Endothelial cell of umbilical vein (primary cell): ENCODE measurements around the gene TRIM7. TPM values are rescaled to one million over a fixed set of nuclear protein-coding genes. Genes with fewer than 3 reads are reported as not detected.

Experiments used
- BruUV-seq: library from RNA; stranded (reverse); fragments of 400-500 nt; replicated peaks from 2 replicates; lab custom pipeline; 2021; lab: Mats Ljungman, UMichigan
- CTCF ChIA-PET: fragments of 300-600, 350-600 bp; sonication (Branson Sonifier 250); formaldehyde crosslinking; loops from one replicate; lab custom pipeline; 2021; ENCODE audit warnings: antibody characterized with exemption, inconsistent platforms; lab: Charles Lee
- POLR2A ChIA-PET: fragments of 300-600, 350-600 bp; sonication (Branson Sonifier 250); formaldehyde crosslinking; loops from one replicate; lab custom pipeline; 2021; ENCODE audit warnings: antibody characterized with exemption, inconsistent platforms; lab: Charles Lee
- DNase-seq: peaks from one replicate; pipeline ENCODE4 v3.0.0-alpha.2; 2011; ENCODE audit warnings: low read depth, low spot score
- FAIRE-seq: peaks from 2 replicates; lab custom pipeline; 2011; peaks lifted over from hg19 to GRCh38; lab: Jason Lieb, UNC
- H2AFZ ChIP-seq: 2 replicates; pipeline ENCODE4 v1.6.0; 2012; ENCODE audit warnings: low read depth, low read length, control low read depth, inconsistent platforms
- H3K27ac ChIP-seq: 2 replicates; pipeline ENCODE4 v1.5.1; 2011; ENCODE audit warnings: low read depth, mild to moderate bottlenecking, control low read depth, low read length, moderate library complexity; ENCODE audit not compliant: insufficient read depth
- H3K27me3 ChIP-seq, 2 experiments: 2 replicates each; pipeline versions ENCODE4 v1.6.0 to v1.6.1; 2011; ENCODE audit warnings: low read length in 2 of 2, mixed read lengths in 1 of 2; ENCODE audit not compliant: control insufficient read depth in 2 of 2, insufficient read depth in 2 of 2
- H3K36me3 ChIP-seq, 2 experiments: 2 replicates in 1 of 2; 3 replicates in 1 of 2; pipeline ENCODE4 v1.5.1; 2011; ENCODE audit warnings: low read length in 2 of 2, mild to moderate bottlenecking in 1 of 2, moderate library complexity in 1 of 2; ENCODE audit not compliant: control insufficient read depth in 2 of 2, insufficient read depth in 2 of 2; ENCODE audit errors: extremely low read depth in 1 of 2
- H3K4me1 ChIP-seq: 3 replicates; pipeline ENCODE4 v1.5.1; 2011; ENCODE audit warnings: mild to moderate bottlenecking, low read length; ENCODE audit not compliant: control insufficient read depth, insufficient read depth; ENCODE audit errors: extremely low read depth
- H3K4me2 ChIP-seq: 2 replicates; pipeline ENCODE4 v1.6.1; 2011; ENCODE audit warnings: low read length, control low read depth, mixed read lengths; ENCODE audit not compliant: insufficient read depth
- H3K4me3 ChIP-seq, 3 experiments: fragments of 200-600 bp in 1 of 3; sonication (generic), shearing (Covaris generic) in 1 of 3; replicated peaks in 1 of 3; 2 replicates each; pipeline ENCODE4 v1.5.1; 2011 to 2016; ENCODE audit warnings: control low read depth in 3 of 3, low read length in 3 of 3, mild to moderate bottlenecking in 2 of 3, inconsistent platforms in 1 of 3, low read depth in 1 of 3, moderate library complexity in 1 of 3; ENCODE audit not compliant: insufficient read depth in 1 of 3
- H3K79me2 ChIP-seq: 2 replicates; pipeline ENCODE4 v1.6.0; 2012; ENCODE audit warnings: low read length, inconsistent platforms; ENCODE audit not compliant: control insufficient read depth, insufficient read depth
- H3K9ac ChIP-seq: replicated peaks from 2 replicates; pipeline ENCODE3; 2011; ENCODE audit warnings: low read length, control low read depth; ENCODE audit not compliant: insufficient read depth; ENCODE audit errors: extremely low read depth
- H3K9me1 ChIP-seq: replicated peaks from 3 replicates; pipeline ENCODE4 v1.6.0; 2011; ENCODE audit warnings: mild to moderate bottlenecking, low read length; ENCODE audit not compliant: control insufficient read depth, insufficient read depth; ENCODE audit errors: extremely low read depth
- H3K9me3 ChIP-seq: replicated peaks from 2 replicates; pipeline ENCODE4 v1.5.1; 2012; ENCODE audit warnings: low read length, inconsistent platforms; ENCODE audit not compliant: control insufficient read depth, insufficient read depth
- H4K20me1 ChIP-seq: replicated peaks from 2 replicates; pipeline ENCODE3; 2011; ENCODE audit warnings: mild to moderate bottlenecking, low read length; ENCODE audit not compliant: control insufficient read depth, insufficient read depth; ENCODE audit errors: extremely low read depth
- EZH2 ChIP-seq: IDR thresholded peaks from 2 replicates; pipeline ENCODE4 v1.6.1; 2012; ENCODE audit warnings: borderline replicate concordance, low read depth, mild to moderate bottlenecking, moderate library complexity, low read length, inconsistent platforms; ENCODE audit not compliant: severe bottlenecking
- FOS ChIP-seq: IDR thresholded peaks from 2 replicates; pipeline ENCODE4 v1.6.1; 2011; ENCODE audit warnings: mild to moderate bottlenecking, low read length, moderate library complexity, borderline replicate concordance; ENCODE audit not compliant: insufficient read depth
- GATA2 ChIP-seq: IDR thresholded peaks from 2 replicates; pipeline ENCODE4 v1.7.0; 2011; ENCODE audit warnings: low read depth, mild to moderate bottlenecking, moderate library complexity, mixed read lengths, low read length; ENCODE audit not compliant: insufficient read length, insufficient read depth
- JUN ChIP-seq: IDR thresholded peaks from 2 replicates; pipeline ENCODE4 v1.6.1; 2011; ENCODE audit warnings: borderline replicate concordance, low read depth; ENCODE audit not compliant: insufficient read length, insufficient read depth
- MAX ChIP-seq: IDR thresholded peaks from 2 replicates; pipeline ENCODE4 v1.6.1; 2011; ENCODE audit not compliant: insufficient read depth, insufficient read length
- MYC ChIP-seq: IDR thresholded peaks from one replicate; pipeline ENCODE4 v1.6.1; 2011; ENCODE audit warnings: mild to moderate bottlenecking, low read depth, low read length
- POLR2A ChIP-seq: IDR thresholded peaks from 2 replicates; pipeline ENCODE4 v1.6.1; 2012; ENCODE audit warnings: low read depth, mild to moderate bottlenecking, control low read depth, low read length
- POLR2AphosphoS5 ChIP-seq: IDR thresholded peaks from 2 replicates; pipeline ENCODE4 v1.6.1; 2012; ENCODE audit warnings: low read depth, mild to moderate bottlenecking, control low read depth, low read length, moderate library complexity; ENCODE audit not compliant: insufficient read depth
- dilution Hi-C: fragments of 300-500 bp; cut with MboI; formaldehyde crosslinking; loops from one replicate; pipeline ENCODE4 v1.15.0; 2019; ENCODE audit warnings: low sequenced_read_pairs; ENCODE audit not compliant: extremely low pct_ligation_motif_present
- intact Hi-C: fragments of 100-400 bp; cut with micrococcal nuclease; formaldehyde crosslinking; loops from one replicate; pipeline ENCODE4 v1.10.0; 2022
- polyA plus RNA-seq, 4 experiments: library from polyadenylated mRNA; depleted of rRNA in 3 of 4; stranded (reverse) in 3 of 4; unstranded in 1 of 4; fragments of >200 nt; gene quantifications; 2 replicates each; pipeline versions ENCODE4 v1.2.1 to v1.2.3, GENCODE V29; 2011 to 2012; ENCODE audit warnings: missing spikeins in 1 of 4
- total RNA-seq: library from RNA; stranded (reverse); gene quantifications from 2 replicates; pipeline ENCODE4 v1.2.3, GENCODE V29; 2021
- TF ChIP-seq, protein P1 (sequence below), 2 donors: IDR thresholded peaks; 1 replicate in 1 of 2; 2 replicates in 1 of 2; pipeline ENCODE4 v1.5.1; 2011; ENCODE audit warnings: low read length in 2 of 2, mild to moderate bottlenecking in 2 of 2, moderate library complexity in 2 of 2, control low read depth in 1 of 2, inconsistent platforms in 1 of 2, low read depth in 1 of 2; ENCODE audit not compliant: insufficient read depth in 1 of 2; ENCODE audit errors: extremely low read depth in 1 of 2

Gene TRIM7
- total and polyA plus RNA-seq, 2 donors (not counting 3 experiments of a cell fraction or from before 2014, with no cell fraction given): 2.7 to 3.4 TPM

GRCh38 chr5:181184845-181185216, 20.2 kb downstream of the TRIM7 start:
- H3K4me3 ChIP-seq: no peak overlapping the region
- ChIA-PET CTCF (interaction anchor here (0.6 to 2.7 kb wide), 26 partner anchors 10 to 400 kb away, joined by 3 to 17 read pairs (median 4); partner anchors contain the start of genes RACK1, TRIM41, TRIM52 and TRIM7), POLR2A (interaction anchor here (0.8 to 2.1 kb wide), 4 partner anchors 12 to 77 kb away, joined by 3 to 6 read pairs (median 4); partner anchors contain the start of gene TRIM41)
- intact Hi-C loops (loop anchor here (1.0 to 10.0 kb wide), 5 partner anchors 76 to 690 kb away; partner anchors contain the start of genes CNOT6, MGAT1 and TRIM52), dilution Hi-C loops (no loop called here)
- no peaks in the 10 kb centered on the region for H3K36me3 ChIP-seq
- no peak overlapping the region for H3K9ac ChIP-seq
- BruUV-seq: no TSS peak
- FAIRE-seq (peak; percentile 21), DNase-seq (no peak)
- H3K79me2 ChIP-seq: no peaks in the 10 kb centered on the region
- peaks cover 3 to 4% of the 10 kb centered on the region in 2 experiments for H3K27me3 ChIP-seq
- TF ChIP-seq MYC (no peak), POLR2AphosphoS5 (no peak), GATA2 (no peak), EZH2 (no peak), POLR2A (no peak), FOS (no peak), MAX (no peak), JUN (no peak)
- TF ChIP-seq, protein P1, sequence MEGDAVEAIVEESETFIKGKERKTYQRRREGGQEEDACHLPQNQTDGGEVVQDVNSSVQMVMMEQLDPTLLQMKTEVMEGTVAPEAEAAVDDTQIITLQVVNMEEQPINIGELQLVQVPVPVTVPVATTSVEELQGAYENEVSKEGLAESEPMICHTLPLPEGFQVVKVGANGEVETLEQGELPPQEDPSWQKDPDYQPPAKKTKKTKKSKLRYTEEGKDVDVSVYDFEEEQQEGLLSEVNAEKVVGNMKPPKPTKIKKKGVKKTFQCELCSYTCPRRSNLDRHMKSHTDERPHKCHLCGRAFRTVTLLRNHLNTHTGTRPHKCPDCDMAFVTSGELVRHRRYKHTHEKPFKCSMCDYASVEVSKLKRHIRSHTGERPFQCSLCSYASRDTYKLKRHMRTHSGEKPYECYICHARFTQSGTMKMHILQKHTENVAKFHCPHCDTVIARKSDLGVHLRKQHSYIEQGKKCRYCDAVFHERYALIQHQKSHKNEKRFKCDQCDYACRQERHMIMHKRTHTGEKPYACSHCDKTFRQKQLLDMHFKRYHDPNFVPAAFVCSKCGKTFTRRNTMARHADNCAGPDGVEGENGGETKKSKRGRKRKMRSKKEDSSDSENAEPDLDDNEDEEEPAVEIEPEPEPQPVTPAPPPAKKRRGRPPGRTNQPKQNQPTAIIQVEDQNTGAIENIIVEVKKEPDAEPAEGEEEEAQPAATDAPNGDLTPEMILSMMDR (IDR thresholded peaks at IDR 0.05; ENCODE audit: extremely low read depth in 1 of 2, insufficient read depth in 1 of 2, low read depth in 1 of 2, low read length in 2 of 2): no peak
- no peaks in the 10 kb centered on the region for H3K9me1 ChIP-seq
- H3K4me1 ChIP-seq: peaks cover 1% of the 10 kb centered on the region
- no peaks in the 10 kb centered on the region for H4K20me1 ChIP-seq
- no peaks in the 10 kb centered on the region for H3K9me3 ChIP-seq
- H3K27ac ChIP-seq: no peak overlapping the region
- H2AFZ ChIP-seq: peak overlapping the region; percentile 70
- H3K4me2 ChIP-seq: peak overlapping the region; percentile 88
